ENCODE results near the gene THAP7. TPM values are rescaled to one million over a fixed set of nuclear protein-coding genes. Genes with fewer than 3 reads are reported as not detected.

The THAP7 gene
- total RNA-seq, 1 donor from 2014 or later: 25.9 TPM

GRCh38 chr22:20991252-20992055 lies 10.5 kb downstream of the THAP7 start:
- Mint-ChIP-seq H3K4me3 (ENCODE audit: low read depth) (no peak overlapping the region), H3K4me1 (ENCODE audit: low read depth) (no peaks in the 10 kb centered on the region), H3K9me3 (no peaks in the 10 kb centered on the region), H3K27me3 (ENCODE audit: low read depth) (no peaks in the 10 kb centered on the region), H3K36me3 (ENCODE audit: low read depth) (peaks cover 24% of the 10 kb centered on the region), H3K27ac (no peak overlapping the region)
- no peak for DNase-seq (ENCODE audit: low spot score)
- intact Hi-C loops (cut with micrococcal nuclease): no loop called here

DNA sequence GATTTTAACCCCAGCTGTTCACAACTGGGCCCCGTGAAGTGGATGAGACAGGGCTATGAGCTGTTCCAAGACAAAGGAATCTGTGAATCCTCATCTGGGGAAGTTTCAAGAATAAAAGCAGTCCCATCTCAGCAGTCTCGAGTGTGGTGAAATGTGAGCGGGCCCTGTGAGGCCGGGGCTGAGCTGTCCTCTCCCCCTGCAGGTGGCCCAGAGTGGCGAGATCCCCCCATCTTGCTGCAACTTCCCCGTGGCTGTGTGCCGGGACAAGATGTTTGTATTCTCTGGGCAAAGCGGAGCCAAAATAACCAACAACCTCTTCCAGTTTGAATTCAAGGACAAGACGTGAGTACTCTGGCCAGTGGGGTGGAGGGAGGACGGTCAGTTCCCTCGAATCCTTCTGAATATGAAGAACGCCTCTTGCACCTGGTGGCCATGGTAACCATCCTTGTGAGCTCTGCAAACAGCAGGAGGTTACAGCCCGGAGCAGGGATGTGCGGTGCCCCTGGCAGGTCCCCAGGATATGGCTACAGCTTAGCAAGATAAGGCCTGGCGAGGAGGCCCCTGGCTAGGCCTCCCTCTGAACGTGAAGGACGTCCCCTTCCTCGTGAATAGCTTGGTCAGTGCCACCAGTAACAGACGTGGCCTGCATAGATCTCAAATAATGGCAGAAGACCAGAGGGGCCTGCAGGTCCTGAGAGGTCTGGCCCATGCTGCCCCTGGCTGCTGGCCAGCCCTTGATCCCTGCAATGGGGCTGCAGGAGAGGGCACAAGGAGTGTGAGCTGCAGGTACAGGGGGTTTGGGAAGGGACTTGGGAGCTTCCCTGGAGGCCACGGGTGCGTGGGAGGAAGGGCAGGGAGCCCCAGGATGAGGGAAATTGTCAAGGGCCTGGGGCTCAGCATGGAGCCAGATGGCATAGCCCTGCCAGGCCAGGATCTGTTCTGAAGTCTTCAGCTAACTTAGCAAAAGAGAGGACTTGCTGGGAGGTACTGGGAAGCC lies 11.4 kb downstream of the THAP7 start:
- Mint-ChIP-seq H3K36me3 (ENCODE audit: low read depth) (peaks cover 32% of the 10 kb centered on the region), H3K9me3 (no peaks in the 10 kb centered on the region), H3K27me3 (ENCODE audit: low read depth) (no peaks in the 10 kb centered on the region), H3K4me3 (ENCODE audit: low read depth) (no peak overlapping the region), H3K4me1 (ENCODE audit: low read depth) (no peaks in the 10 kb centered on the region), H3K27ac (no peak overlapping the region)
- intact Hi-C loops (cut with micrococcal nuclease): no loop called here
- no peak for DNase-seq (ENCODE audit: low spot score)

DNA sequence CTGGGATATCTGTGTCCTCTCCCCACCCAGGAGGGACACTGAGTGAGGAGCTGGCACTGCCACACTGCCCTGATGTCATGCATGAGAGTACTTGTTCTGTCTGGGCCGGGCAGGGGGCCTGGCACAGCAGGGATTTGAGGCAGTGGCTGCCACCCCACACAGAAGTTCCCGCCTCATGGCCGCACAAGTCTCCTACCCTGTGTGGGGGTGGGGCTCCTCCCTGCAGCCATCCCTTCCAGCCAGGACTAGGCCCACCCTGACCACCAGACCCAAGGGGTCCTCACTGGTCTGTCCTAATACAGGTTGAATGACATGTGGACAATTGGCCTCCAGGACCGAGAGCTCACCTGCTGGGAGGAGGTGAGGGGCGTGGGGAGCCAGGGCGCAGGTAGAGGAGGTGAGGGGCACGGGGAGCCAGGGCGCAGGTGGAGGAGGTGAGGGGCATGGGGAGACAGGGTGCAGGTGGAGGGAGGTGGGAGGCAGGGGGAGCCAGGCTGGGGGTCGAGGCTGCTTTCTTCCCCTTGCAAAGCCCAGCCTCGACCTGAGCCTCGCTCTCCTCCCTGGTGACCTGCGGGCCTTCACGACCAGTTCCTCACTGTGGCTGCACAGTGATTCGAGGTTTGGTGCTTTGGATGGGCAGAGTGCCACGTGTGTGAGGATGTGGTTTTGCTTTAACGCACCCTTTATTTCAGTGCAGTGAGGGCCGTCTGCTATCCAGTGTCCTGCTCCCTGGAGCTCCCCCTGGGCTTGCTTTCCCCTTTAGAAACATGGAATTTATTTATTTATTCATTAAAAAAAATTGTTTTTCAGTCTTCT lies 12.4 kb downstream of the THAP7 start:
- Mint-ChIP-seq H3K9me3 (no peaks in the 10 kb centered on the region), H3K4me3 (ENCODE audit: low read depth) (no peak overlapping the region), H3K36me3 (ENCODE audit: low read depth) (peaks cover 30% of the 10 kb centered on the region), H3K27me3 (ENCODE audit: low read depth) (no peaks in the 10 kb centered on the region), H3K4me1 (ENCODE audit: low read depth) (no peaks in the 10 kb centered on the region), H3K27ac (no peak overlapping the region)
- intact Hi-C loops (cut with micrococcal nuclease): no loop called here
- no peak for DNase-seq (ENCODE audit: low spot score)

- intact Hi-C loops (cut with micrococcal nuclease): no loop called here
- Mint-ChIP-seq H3K9me3 (no peaks in the 10 kb centered on the region), H3K4me3 (ENCODE audit: low read depth) (no peak overlapping the region), H3K27ac (no peak overlapping the region), H3K27me3 (ENCODE audit: low read depth) (no peaks in the 10 kb centered on the region), H3K4me1 (ENCODE audit: low read depth) (peaks cover under 1% of the 10 kb centered on the region), H3K36me3 (ENCODE audit: low read depth) (peaks cover 35% of the 10 kb centered on the region)
- DNase-seq (ENCODE audit: low spot score): no peak
These were observed 13.2 kb downstream of the THAP7 start for GRCh38 chr22:20988573-20989322.

- H3K27ac Mint-ChIP-seq: no peak overlapping the region
- intact Hi-C loops (cut with micrococcal nuclease): no loop called here
- no peaks in the 10 kb centered on the region for H3K9me3 Mint-ChIP-seq
- peaks cover 33% of the 10 kb centered on the region for H3K36me3 Mint-ChIP-seq (ENCODE audit: low read depth)
- no peak overlapping the region for H3K4me3 Mint-ChIP-seq (ENCODE audit: low read depth)
- no peaks in the 10 kb centered on the region for H3K27me3 Mint-ChIP-seq (ENCODE audit: low read depth)
- peaks cover 9% of the 10 kb centered on the region for H3K4me1 Mint-ChIP-seq (ENCODE audit: low read depth)
- DNase-seq (ENCODE audit: low spot score): no peak
These were observed 14.5 kb downstream of the THAP7 start for GRCh38 chr22:20987375-20987774.

DNA sequence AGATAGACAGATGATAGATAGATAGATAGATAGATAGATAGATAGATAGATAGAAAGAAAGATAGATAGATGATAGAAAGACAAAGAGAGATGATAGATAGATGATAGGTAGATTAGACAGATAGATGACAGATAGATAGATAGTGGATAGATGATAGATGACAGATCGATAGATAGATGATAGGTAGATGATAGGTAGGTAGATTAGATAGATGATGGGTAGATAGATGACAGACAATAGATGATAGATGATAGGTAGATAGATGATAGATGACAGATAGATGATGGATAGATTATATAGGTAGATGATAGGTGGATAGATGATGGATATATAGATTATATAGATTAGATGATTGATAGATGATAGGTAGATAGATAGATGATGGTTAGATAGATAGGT lies 15.6 kb downstream of the THAP7 start:
- H3K27ac Mint-ChIP-seq: no peak overlapping the region
- no peaks in the 10 kb centered on the region for H3K27me3 Mint-ChIP-seq (ENCODE audit: low read depth)
- intact Hi-C loops (cut with micrococcal nuclease): no loop called here
- H3K36me3 Mint-ChIP-seq (ENCODE audit: low read depth): peaks cover 33% of the 10 kb centered on the region
- H3K4me3 Mint-ChIP-seq (ENCODE audit: low read depth): no peak overlapping the region
- DNase-seq (ENCODE audit: low spot score): no peak
- H3K9me3 Mint-ChIP-seq: no peaks in the 10 kb centered on the region
- peaks cover 12% of the 10 kb centered on the region for H3K4me1 Mint-ChIP-seq (ENCODE audit: low read depth)

DNA sequence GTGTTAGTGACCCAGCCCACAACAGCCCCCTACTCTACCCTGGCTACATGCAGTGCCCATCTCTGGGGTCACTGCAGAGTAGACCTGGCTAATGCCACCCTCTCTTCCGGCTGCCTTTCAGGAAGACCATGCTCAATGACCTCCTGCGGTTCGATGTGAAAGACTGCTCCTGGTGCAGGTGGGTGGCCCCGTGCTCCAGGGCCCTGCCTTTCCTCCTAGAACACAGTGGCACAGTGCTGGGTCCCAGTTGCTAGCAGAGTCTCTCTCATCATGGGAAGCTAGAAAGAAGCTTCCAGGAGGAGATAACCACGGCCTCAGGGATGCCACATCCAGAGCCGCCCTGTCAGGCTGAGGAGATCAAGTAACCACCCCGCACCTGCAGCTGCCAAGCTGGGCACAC lies 16.2 kb downstream of the THAP7 start:
- no peaks in the 10 kb centered on the region for H3K9me3 Mint-ChIP-seq
- DNase-seq (ENCODE audit: low spot score): no peak
- intact Hi-C loops (cut with micrococcal nuclease): no loop called here
- H3K4me3 Mint-ChIP-seq (ENCODE audit: low read depth): no peak overlapping the region
- no peak overlapping the region for H3K27ac Mint-ChIP-seq
- no peaks in the 10 kb centered on the region for H3K27me3 Mint-ChIP-seq (ENCODE audit: low read depth)
- H3K4me1 Mint-ChIP-seq (ENCODE audit: low read depth): peaks cover 18% of the 10 kb centered on the region
- H3K36me3 Mint-ChIP-seq (ENCODE audit: low read depth): peaks cover 27% of the 10 kb centered on the region

DNA sequence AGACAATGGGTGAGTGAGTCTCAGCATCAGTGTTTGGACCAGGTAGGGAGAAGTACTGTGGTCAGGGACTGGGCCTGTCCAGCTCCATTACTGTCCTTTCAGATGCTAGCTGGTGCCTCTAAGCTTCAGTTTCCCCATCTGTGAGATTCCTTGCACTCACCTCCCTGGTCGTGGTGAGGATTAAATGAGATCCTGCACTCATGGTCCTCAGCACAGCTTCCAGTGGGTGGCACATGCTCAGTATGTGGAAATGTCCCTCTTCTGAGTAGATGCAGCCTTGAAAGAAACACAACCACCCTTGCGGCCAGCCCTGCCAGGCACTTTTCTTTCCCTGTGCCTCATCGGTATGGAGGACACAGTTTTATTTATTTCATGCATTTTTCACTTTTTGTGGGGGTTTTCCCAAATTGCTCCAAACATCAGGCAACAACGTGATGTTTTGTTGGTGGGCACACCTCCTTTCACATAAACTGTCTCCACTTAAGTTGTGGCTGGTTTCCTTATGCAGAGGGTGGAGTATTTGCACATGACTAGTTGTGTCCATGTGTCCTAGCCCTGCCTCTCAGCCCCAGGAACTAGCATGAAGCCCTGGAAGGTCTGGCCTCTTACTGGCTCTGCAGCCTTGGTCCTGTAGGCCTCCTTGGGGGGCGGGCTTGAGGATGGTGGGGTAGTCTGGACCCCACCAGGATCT lies 18.7 kb downstream of the THAP7 start:
- Mint-ChIP-seq H3K27me3 (ENCODE audit: low read depth) (no peaks in the 10 kb centered on the region), H3K36me3 (ENCODE audit: low read depth) (peaks cover 26% of the 10 kb centered on the region), H3K4me3 (ENCODE audit: low read depth) (peak overlapping the region; percentile 94), H3K9me3 (peaks cover 9% of the 10 kb centered on the region), H3K27ac (peak overlapping the region; percentile 80), H3K4me1 (ENCODE audit: low read depth) (peaks cover 32% of the 10 kb centered on the region)
- intact Hi-C loops (cut with micrococcal nuclease): no loop called here
- DNase-seq (ENCODE audit: low spot score): no peak

DNA sequence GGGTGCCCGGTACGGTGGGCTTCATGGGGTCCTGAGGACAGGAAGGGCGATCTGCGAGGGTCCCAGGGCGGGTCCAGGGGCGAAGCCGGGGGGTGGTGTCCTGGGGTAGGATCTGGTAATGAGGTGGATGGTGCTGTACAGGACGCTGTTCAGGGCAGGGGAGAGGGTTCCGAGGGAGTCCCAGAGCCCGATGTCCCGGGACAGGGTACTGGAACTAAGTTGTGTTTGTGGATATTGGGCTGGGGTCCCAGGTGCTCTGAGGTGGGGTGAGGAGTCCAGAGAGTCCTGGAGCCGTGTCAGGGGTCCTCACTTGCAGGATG lies 19.4 kb downstream of the THAP7 start:
- DNase-seq (ENCODE audit: low spot score): no peak
- Mint-ChIP-seq H3K4me1 (ENCODE audit: low read depth) (peaks cover 32% of the 10 kb centered on the region), H3K27me3 (ENCODE audit: low read depth) (no peaks in the 10 kb centered on the region), H3K9me3 (peaks cover 12% of the 10 kb centered on the region), H3K4me3 (ENCODE audit: low read depth) (peak overlapping the region; percentile 94), H3K27ac (peak overlapping the region; percentile 80), H3K36me3 (ENCODE audit: low read depth) (peaks cover 20% of the 10 kb centered on the region)
- intact Hi-C loops (cut with micrococcal nuclease): no loop called here

DNA sequence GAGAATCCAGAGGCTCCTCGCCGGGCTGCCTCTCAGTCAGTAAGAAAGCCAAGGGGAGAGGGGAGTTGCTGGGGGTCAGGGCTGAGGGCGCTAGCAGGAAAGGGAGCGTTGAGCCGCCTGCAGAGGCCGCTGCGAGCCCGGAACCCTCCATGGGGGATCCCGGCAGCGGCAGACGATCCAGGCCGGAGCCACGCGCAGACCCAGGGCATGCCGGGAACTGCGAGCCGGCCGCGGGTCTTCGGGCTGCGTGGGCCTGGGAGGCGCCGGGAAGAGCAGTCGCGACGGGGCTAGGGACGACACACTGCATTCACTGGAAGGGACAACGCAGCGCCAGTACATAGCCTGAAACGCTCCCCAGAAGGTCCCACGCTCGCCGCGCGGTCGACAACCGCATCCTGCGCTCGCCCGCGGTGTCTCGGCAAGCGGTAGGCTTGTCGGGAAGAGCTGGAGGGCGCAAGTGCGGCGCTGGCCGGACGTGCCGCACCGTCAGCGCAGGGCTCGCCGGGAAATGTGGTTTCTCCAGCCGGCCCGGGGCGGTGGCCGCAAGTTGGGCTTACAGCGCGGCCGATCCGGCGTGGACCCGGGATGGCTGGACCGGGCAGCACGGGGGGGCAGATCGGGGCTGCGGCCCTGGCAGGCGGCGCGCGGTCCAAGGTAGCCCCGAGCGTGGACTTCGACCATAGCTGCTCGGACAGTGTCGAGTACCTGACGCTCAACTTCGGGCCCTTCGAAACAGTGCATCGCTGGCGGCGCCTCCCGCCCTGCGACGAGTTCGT lies 19.9 kb downstream of the THAP7 start, which contains the start of gene LZTR1:
TSS of gene LZTR1 (plus strand) at position 511 of the 776 bp plus-strand sequence. CDS start at position 586, 75 bp downstream.
- Mint-ChIP-seq H3K27ac (peak within 1 kb of the TSS; percentile 80), H3K4me3 (ENCODE audit: low read depth) (peak within 1 kb of the TSS; percentile 94), H3K9me3 (peaks cover 12% of the 10 kb centered on the region), H3K27me3 (ENCODE audit: low read depth) (no peaks in the 10 kb centered on the region), H3K36me3 (ENCODE audit: low read depth) (peaks cover 20% of the 10 kb centered on the region), H3K4me1 (ENCODE audit: low read depth) (peaks cover 32% of the 10 kb centered on the region)
- intact Hi-C loops (cut with micrococcal nuclease): no loop called here
- peak; percentile 69 for DNase-seq (ENCODE audit: low spot score)
